K562 (cell line): Measurements from ENCODE around the gene MAD1L1. TPM values are rescaled to one million over a fixed set of nuclear protein-coding genes. Genes with fewer than 3 reads are reported as not detected.
A peak's percentile ranks its signal among the peaks of the same experiment; 100 is the strongest.

ENCODE experiments used
- ATF7 ChIP-seq: fragments of 450-650 bp; IDR thresholded peaks from 2 replicates; pipeline ENCODE4 v1.7.1; 2014; ENCODE audit warnings: mild to moderate bottlenecking, moderate library complexity
- C11orf30 ChIP-seq: fragments of 450-650 bp; IDR thresholded peaks from 2 replicates; pipeline ENCODE4 v1.6.1; 2016; ENCODE audit warnings: low read depth, mild to moderate bottlenecking
- CHCHD3 ChIP-seq: fragments of 250-450 bp; sonication (Bioruptor Pico); IDR thresholded peaks from 2 replicates; pipeline ENCODE4 v2.1.2; 2022; ENCODE audit warnings: mild to moderate bottlenecking
- FOXM1 ChIP-seq, 2 experiments: fragments of 450-650 bp in 1 of 2; sonication (generic) in 1 of 2; formaldehyde crosslinking in 1 of 2; IDR thresholded peaks; 2 replicates each; pipeline versions ENCODE4 v1.6.1 to v1.9.0; 2017 to 2022; ENCODE audit warnings: low read depth in 2 of 2, mild to moderate bottlenecking in 2 of 2, missing genetic modification reagents in 1 of 2, moderate library complexity in 1 of 2
- FUS ChIP-seq: fragments of 200-400 bp; formaldehyde crosslinking; optimal IDR thresholded peaks from 2 replicates; pipeline ENCODE3; 2017; ENCODE audit warnings: low read depth, low read length
- GABPB1 ChIP-seq: sonication (generic); formaldehyde crosslinking; IDR thresholded peaks from 2 replicates; pipeline ENCODE4 v1.8.0; 2022; ENCODE audit warnings: mild to moderate bottlenecking, missing genetic modification reagents
- HMG20A ChIP-seq: fragments of 450-650 bp; formaldehyde crosslinking; conservative IDR thresholded peaks from 2 replicates; pipeline ENCODE4 v1.4.0; 2020; ENCODE audit warnings: mild to moderate bottlenecking, mixed read lengths
- L3MBTL2 ChIP-seq: fragments of 450-650 bp; IDR thresholded peaks from 2 replicates; pipeline ENCODE4 v1.6.1; 2016; ENCODE audit warnings: mild to moderate bottlenecking, moderate library complexity
- MYBL2 ChIP-seq, 2 experiments: fragments of 450-650 bp in 1 of 2; sonication (generic) in 1 of 2; formaldehyde crosslinking in 1 of 2; IDR thresholded peaks; 2 replicates each; pipeline versions ENCODE4 v1.6.1 to v1.8.1; 2017 to 2022; ENCODE audit warnings: borderline replicate concordance in 1 of 2, inconsistent platforms in 1 of 2, low read depth in 1 of 2, mild to moderate bottlenecking in 1 of 2, missing genetic modification reagents in 1 of 2, moderate library complexity in 1 of 2
- NCOA6 ChIP-seq: fragments of 450-650 bp; IDR thresholded peaks from 2 replicates; pipeline ENCODE4 v1.6.1; 2017; ENCODE audit warnings: mild to moderate bottlenecking
- NFYB ChIP-seq: IDR thresholded peaks from 2 replicates; pipeline ENCODE4 v1.6.1; 2011; ENCODE audit warnings: mild to moderate bottlenecking, moderate library complexity; ENCODE audit not compliant: insufficient read length; ENCODE audit errors: extremely low read depth
- POLR2AphosphoS2 ChIP-seq: IDR thresholded peaks from 2 replicates; pipeline ENCODE4 v1.6.1; 2012; ENCODE audit warnings: low read length, improper control_type of control experiment
- RAD51 ChIP-seq: fragments of 450-650 bp; IDR thresholded peaks from 2 replicates; pipeline ENCODE4 v1.7.1; 2016; ENCODE audit warnings: low read depth, mild to moderate bottlenecking, borderline replicate concordance
- SMAD2 ChIP-seq: fragments of 150-350 bp; IDR thresholded peaks from 2 replicates; pipeline ENCODE4 v1.6.1; 2014; ENCODE audit warnings: low read depth, mild to moderate bottlenecking, low read length
- TAF15 ChIP-seq: fragments of 200-400 bp; formaldehyde crosslinking; IDR thresholded peaks from 2 replicates; pipeline ENCODE4 v1.6.1; 2017; ENCODE audit warnings: mild to moderate bottlenecking, low read depth, low read length, moderate library complexity
- TCF3 ChIP-seq: sonication (generic); formaldehyde crosslinking; IDR thresholded peaks from 2 replicates; pipeline ENCODE4 v1.4.0; 2020; ENCODE audit warnings: mild to moderate bottlenecking, missing genetic modification reagents
- ZNF143 ChIP-seq: sonication (generic); formaldehyde crosslinking; IDR thresholded peaks from 2 replicates; pipeline ENCODE4 v1.9.0; 2022; ENCODE audit warnings: mild to moderate bottlenecking, missing genetic modification reagents
- ZNF507 ChIP-seq: conservative IDR thresholded peaks from 2 replicates; pipeline ENCODE4 v1.6.1; 2017; ENCODE audit warnings: missing genetic modification characterization, missing compliant biosample characterization
- polyA plus RNA-seq, 8 experiments: library from polyadenylated mRNA; depleted of rRNA in 4 of 8; stranded (reverse) in 5 of 8; unstranded in 3 of 8; fragments of >200 nt; fragmentation: Nextera tagmentation in 2 of 8; fragmentation: Illumina TruSeq in 1 of 8; extraction: Ambion mirVana in 2 of 8; extraction: Trizol in 1 of 8; gene quantifications; 2 replicates each; pipeline versions ENCODE4 v1.2.1 to v1.2.3, GENCODE V29; 2011 to 2014; ENCODE audit warnings: inconsistent platforms in 1 of 8, missing spikeins in 1 of 8
- total RNA-seq, 7 experiments: library from RNA; depleted of rRNA in 6 of 7; stranded (reverse); fragments of >200 nt in 6 of 7; fragmentation: Illumina TruSeq in 2 of 7; extraction: Trizol in 2 of 7; gene quantifications; 2 replicates each; pipeline versions ENCODE4 v1.2.1 to v1.2.3, GENCODE V29; 2011 to 2021; ENCODE audit warnings: low replicate concordance in 1 of 7
- TF ChIP-seq, protein P1 (sequence below): sonication (generic); formaldehyde crosslinking; IDR thresholded peaks from 2 replicates; pipeline ENCODE4 v1.8.1; 2022; ENCODE audit warnings: missing genetic modification reagents
- TF ChIP-seq, protein P2 (sequence below): sonication (generic); formaldehyde crosslinking; IDR thresholded peaks from 2 replicates; pipeline ENCODE4 v1.8.1; 2023; ENCODE audit warnings: missing genetic modification reagents, mild to moderate bottlenecking, borderline replicate concordance
- TF ChIP-seq, protein P3 (sequence below): fragments of 450-650 bp; IDR thresholded peaks from 2 replicates; pipeline ENCODE4 v1.6.1; 2016; ENCODE audit warnings: low read depth, mild to moderate bottlenecking, moderate library complexity
- TF ChIP-seq, protein P4 (sequence below): fragments of 450-650 bp; IDR thresholded peaks from 2 replicates; pipeline ENCODE4 v1.6.1; 2016

Gene MAD1L1
- total and polyA plus RNA-seq, 9 of the 15 experiments (the other 6 are each of a cell fraction or from before 2014, with no cell fraction given): 1.7 to 89.7 (median 18.0) TPM

DNA sequence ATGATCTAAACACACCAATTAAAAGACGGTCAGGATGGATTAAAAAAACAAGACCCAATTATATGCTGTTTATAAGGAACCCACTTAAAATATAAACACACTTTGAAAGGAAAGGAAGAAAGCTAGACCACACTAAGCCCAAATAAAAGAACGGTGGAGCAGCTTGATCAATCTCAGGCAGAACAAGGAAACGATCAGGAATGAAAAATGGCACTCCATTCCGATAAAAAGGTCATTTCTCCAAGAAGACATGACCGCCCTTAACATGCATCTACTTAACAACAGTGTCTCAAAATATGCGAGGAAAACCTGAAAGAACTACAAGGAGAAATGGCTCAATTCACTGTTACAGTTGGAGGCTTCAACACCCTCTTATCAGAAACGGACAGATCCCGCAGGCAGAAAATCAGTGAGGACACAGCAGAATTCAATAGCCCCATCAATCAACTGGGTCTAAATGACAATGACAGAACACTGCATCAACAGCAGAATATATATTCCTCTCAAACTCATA, 210.0 kb downstream of the MAD1L1 start (continued):
- 0 out of 2 replicates have a peak, but pooled peaks have one; percentile 22 for TF ChIP-seq ZNF143
- TF ChIP-seq ZNF507: no peak
- no peak for TF ChIP-seq TAF15
- TF ChIP-seq GABPB1: no peak
- no peak for TF ChIP-seq MYBL2 (IDR thresholded peaks at IDR 0.05; ENCODE audit: low read depth)
- no peak for TF ChIP-seq MYBL2 (CRISPR knock-in tag; IDR thresholded peaks at IDR 0.05; ENCODE audit: borderline replicate concordance)
- TF ChIP-seq CHCHD3 (CRISPR knock-in tag): no peak
- TF ChIP-seq NCOA6: peak; percentile 24; the same call in 1 of the 2 replicates
- TF ChIP-seq ATF7: peak; percentile 54; the same call in 1 of the 2 replicates
- peak; percentile 83 for TF ChIP-seq C11orf30
- TF ChIP-seq, protein P1, sequence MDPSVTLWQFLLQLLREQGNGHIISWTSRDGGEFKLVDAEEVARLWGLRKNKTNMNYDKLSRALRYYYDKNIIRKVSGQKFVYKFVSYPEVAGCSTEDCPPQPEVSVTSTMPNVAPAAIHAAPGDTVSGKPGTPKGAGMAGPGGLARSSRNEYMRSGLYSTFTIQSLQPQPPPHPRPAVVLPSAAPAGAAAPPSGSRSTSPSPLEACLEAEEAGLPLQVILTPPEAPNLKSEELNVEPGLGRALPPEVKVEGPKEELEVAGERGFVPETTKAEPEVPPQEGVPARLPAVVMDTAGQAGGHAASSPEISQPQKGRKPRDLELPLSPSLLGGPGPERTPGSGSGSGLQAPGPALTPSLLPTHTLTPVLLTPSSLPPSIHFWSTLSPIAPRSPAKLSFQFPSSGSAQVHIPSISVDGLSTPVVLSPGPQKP (CRISPR knock-in tag): no peak
- TF ChIP-seq FOXM1 (IDR thresholded peaks at IDR 0.05; ENCODE audit: low read depth): peak; percentile 95
- no peak for TF ChIP-seq FOXM1 (CRISPR knock-in tag; IDR thresholded peaks at IDR 0.05; ENCODE audit: low read depth)
- no peak for TF ChIP-seq HMG20A (CRISPR knock-in tag)
- no peak for TF ChIP-seq SMAD2
- peak; percentile 19; the same call in 1 of the 2 replicates for TF ChIP-seq RAD51
- TF ChIP-seq POLR2AphosphoS2: no peak
- peak; percentile 98 for TF ChIP-seq TCF3 (CRISPR knock-in tag)
- TF ChIP-seq FUS: no peak
- TF ChIP-seq, protein P2, sequence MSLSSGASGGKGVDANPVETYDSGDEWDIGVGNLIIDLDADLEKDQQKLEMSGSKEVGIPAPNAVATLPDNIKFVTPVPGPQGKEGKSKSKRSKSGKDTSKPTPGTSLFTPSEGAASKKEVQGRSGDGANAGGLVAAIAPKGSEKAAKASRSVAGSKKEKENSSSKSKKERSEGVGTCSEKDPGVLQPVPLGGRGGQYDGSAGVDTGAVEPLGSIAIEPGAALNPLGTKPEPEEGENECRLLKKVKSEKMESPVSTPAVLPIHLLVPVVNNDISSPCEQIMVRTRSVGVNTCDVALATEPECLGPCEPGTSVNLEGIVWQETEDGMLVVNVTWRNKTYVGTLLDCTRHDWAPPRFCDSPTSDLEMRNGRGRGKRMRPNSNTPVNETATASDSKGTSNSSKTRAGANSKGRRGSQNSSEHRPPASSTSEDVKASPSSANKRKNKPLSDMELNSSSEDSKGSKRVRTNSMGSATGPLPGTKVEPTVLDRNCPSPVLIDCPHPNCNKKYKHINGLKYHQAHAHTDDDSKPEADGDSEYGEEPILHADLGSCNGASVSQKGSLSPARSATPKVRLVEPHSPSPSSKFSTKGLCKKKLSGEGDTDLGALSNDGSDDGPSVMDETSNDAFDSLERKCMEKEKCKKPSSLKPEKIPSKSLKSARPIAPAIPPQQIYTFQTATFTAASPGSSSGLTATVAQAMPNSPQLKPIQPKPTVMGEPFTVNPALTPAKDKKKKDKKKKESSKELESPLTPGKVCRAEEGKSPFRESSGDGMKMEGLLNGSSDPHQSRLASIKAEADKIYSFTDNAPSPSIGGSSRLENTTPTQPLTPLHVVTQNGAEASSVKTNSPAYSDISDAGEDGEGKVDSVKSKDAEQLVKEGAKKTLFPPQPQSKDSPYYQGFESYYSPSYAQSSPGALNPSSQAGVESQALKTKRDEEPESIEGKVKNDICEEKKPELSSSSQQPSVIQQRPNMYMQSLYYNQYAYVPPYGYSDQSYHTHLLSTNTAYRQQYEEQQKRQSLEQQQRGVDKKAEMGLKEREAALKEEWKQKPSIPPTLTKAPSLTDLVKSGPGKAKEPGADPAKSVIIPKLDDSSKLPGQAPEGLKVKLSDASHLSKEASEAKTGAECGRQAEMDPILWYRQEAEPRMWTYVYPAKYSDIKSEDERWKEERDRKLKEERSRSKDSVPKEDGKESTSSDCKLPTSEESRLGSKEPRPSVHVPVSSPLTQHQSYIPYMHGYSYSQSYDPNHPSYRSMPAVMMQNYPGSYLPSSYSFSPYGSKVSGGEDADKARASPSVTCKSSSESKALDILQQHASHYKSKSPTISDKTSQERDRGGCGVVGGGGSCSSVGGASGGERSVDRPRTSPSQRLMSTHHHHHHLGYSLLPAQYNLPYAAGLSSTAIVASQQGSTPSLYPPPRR (CRISPR knock-in tag): peak; percentile 75; the same call in 1 of the 2 replicates
- TF ChIP-seq L3MBTL2: peak; percentile 44; the same call in 1 of the 2 replicates
- TF ChIP-seq NFYB: no peak
- TF ChIP-seq, protein P3, sequence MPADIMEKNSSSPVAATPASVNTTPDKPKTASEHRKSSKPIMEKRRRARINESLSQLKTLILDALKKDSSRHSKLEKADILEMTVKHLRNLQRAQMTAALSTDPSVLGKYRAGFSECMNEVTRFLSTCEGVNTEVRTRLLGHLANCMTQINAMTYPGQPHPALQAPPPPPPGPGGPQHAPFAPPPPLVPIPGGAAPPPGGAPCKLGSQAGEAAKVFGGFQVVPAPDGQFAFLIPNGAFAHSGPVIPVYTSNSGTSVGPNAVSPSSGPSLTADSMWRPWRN: peak; percentile 83
- TF ChIP-seq, protein P4, sequence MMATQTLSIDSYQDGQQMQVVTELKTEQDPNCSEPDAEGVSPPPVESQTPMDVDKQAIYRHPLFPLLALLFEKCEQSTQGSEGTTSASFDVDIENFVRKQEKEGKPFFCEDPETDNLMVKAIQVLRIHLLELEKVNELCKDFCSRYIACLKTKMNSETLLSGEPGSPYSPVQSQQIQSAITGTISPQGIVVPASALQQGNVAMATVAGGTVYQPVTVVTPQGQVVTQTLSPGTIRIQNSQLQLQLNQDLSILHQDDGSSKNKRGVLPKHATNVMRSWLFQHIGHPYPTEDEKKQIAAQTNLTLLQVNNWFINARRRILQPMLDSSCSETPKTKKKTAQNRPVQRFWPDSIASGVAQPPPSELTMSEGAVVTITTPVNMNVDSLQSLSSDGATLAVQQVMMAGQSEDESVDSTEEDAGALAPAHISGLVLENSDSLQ: peak; percentile 98
